HT1080 (cell line): ENCODE results near the gene MAP2K3. TPM values are rescaled to one million over a fixed set of nuclear protein-coding genes. Genes with fewer than 3 reads are reported as not detected.
"Not testable (repeated sequence)": the region's sequence is repeated elsewhere in the genome, so short reads cannot be mapped to it uniquely, and the experiment has no call there.

Source experiments
- DNase-seq: peaks from one replicate; pipeline ENCODE4 v3.0.0-alpha.2; 2015; ENCODE audit warnings: low read depth
- total RNA-seq: library from RNA; depleted of rRNA; stranded (reverse); fragments of >200 nt; shearing (Covaris generic); gene quantifications from 2 replicates; pipeline ENCODE4 v1.2.3, GENCODE V29; 2014

The MAP2K3 gene
- total RNA-seq, 1 experiment from 2014 or later = 23.4 TPM

GRCh38 chr17:21310061-21310765 is 25.7 kb downstream of the MAP2K3 start:
- not testable (repeated sequence) for DNase-seq

GRCh38 chr17:21310766-21311602 is 26.5 kb downstream of the MAP2K3 start:
- DNase-seq = not testable (repeated sequence)

GRCh38 chr17:21313320-21313719 is 28.8 kb downstream of the MAP2K3 start:
- no peak for DNase-seq

GRCh38 chr17:21313761-21314160 is 29.2 kb downstream of the MAP2K3 start:
- DNase-seq = not testable (repeated sequence)

GRCh38 chr17:21314261-21314664 is 29.8 kb downstream of the MAP2K3 start:
- DNase-seq = not testable (repeated sequence)

- not testable (repeated sequence) for DNase-seq
Measured at GRCh38 chr17:21314701-21315111, 30.2 kb downstream of the MAP2K3 start.

- DNase-seq = not testable (repeated sequence)
Measured at GRCh38 chr17:21315246-21316000, 30.9 kb downstream of the MAP2K3 start.

- not testable (repeated sequence) for DNase-seq
Measured at GRCh38 chr17:21316212-21316886, 31.8 kb downstream of the MAP2K3 start.

- not testable (repeated sequence) for DNase-seq
Measured at GRCh38 chr17:21316887-21317500, 32.5 kb downstream of the MAP2K3 start.

- not testable (repeated sequence) for DNase-seq
Measured at GRCh38 chr17:21317821-21318220, 33.3 kb downstream of the MAP2K3 start.

- DNase-seq = no peak
Measured at GRCh38 chr17:21318439-21318838, 33.9 kb downstream of the MAP2K3 start.

GRCh38 chr17:21318856-21319255 is 34.3 kb downstream of the MAP2K3 start:
- DNase-seq = not testable (repeated sequence)

- not testable (repeated sequence) for DNase-seq
Measured at GRCh38 chr17:21319256-21319655, 34.7 kb downstream of the MAP2K3 start.

- DNase-seq = not testable (repeated sequence)
Measured at GRCh38 chr17:21319686-21320375, 35.3 kb downstream of the MAP2K3 start.

- not testable (repeated sequence) for DNase-seq
Measured at GRCh38 chr17:21320430-21320829, 35.9 kb downstream of the MAP2K3 start.

GRCh38 chr17:21321061-21321460 is 36.5 kb downstream of the MAP2K3 start:
- not testable (repeated sequence) for DNase-seq

- not testable (repeated sequence) for DNase-seq
Measured at GRCh38 chr17:21321744-21322191, 37.3 kb downstream of the MAP2K3 start.

GRCh38 chr17:21323257-21324111 is 39.0 kb downstream of the MAP2K3 start:
- DNase-seq = not testable (repeated sequence)

GRCh38 chr17:21324741-21325140 is 40.2 kb downstream of the MAP2K3 start:
- not testable (repeated sequence) for DNase-seq
